ENCODE results near the gene CCDC183.

Gene CCDC183

GRCh38 chr9:136853596-136854112 lies 57.5 kb downstream of the CCDC183 start:
- TF ChIP-seq EZH2 (optimal IDR thresholded peaks at IDR 0.05; ENCODE audit: low read depth, low read length) (no peak), EZH2phosphoT487 (IDR thresholded peaks at IDR 0.05; ENCODE audit: low read length) (no peak), CTCF (IDR thresholded peaks at IDR 0.05; ENCODE audit: low read length) (peak; percentile 16; the same call in 1 of the 2 replicates)
- Histone ChIP-seq H3K9me3 (replicated peaks; ENCODE audit: insufficient read depth, low read length) (no peaks in the 10 kb centered on the region), H3K79me2 (ENCODE audit: low read length) (peaks cover 7% of the 10 kb centered on the region; the same call in 1 of the 2 replicates), H3K27ac (ENCODE audit: low read length) (no peak overlapping the region), H3K4me3 (ENCODE audit: low read length) (no peak overlapping the region), H3K27me3 (replicated peaks; ENCODE audit: insufficient read depth, low read length) (no peaks in the 10 kb centered on the region), H3K4me2 (ENCODE audit: low read depth, low read length) (no peak overlapping the region), H4K20me1 (ENCODE audit: insufficient read depth, low read length) (no peaks in the 10 kb centered on the region), H3K9me2 (replicated peaks; ENCODE audit: insufficient read depth, low read length) (no peaks in the 10 kb centered on the region), H3K4me1 (ENCODE audit: low read length) (0 out of 2 replicates have a peak, but pooled peaks cover 6% of the 10 kb centered on the region), H3F3A (ENCODE audit: insufficient read depth, low read length) (0 out of 2 replicates have a peak, but pooled peaks cover under 1% of the 10 kb centered on the region), H3K9ac (ENCODE audit: low read length) (no peak overlapping the region), H2AFZ (ENCODE audit: low read length) (no peak overlapping the region), H3K36me3 (replicated peaks; ENCODE audit: insufficient read depth, low read length) (no peaks in the 10 kb centered on the region)
- DNase-seq: no peak

GRCh38 chr9:136854113-136854841 lies 58.1 kb downstream of the CCDC183 start:
- Histone ChIP-seq H3K9ac (ENCODE audit: low read length) (no peak overlapping the region), H2AFZ (ENCODE audit: low read length) (no peak overlapping the region), H3K27me3 (replicated peaks; ENCODE audit: insufficient read depth, low read length) (no peaks in the 10 kb centered on the region), H3K4me1 (ENCODE audit: low read length) (0 out of 2 replicates have a peak, but pooled peaks cover 6% of the 10 kb centered on the region), H3F3A (ENCODE audit: insufficient read depth, low read length) (no peaks in the 10 kb centered on the region), H3K27ac (ENCODE audit: low read length) (no peak overlapping the region), H3K9me2 (replicated peaks; ENCODE audit: insufficient read depth, low read length) (no peaks in the 10 kb centered on the region), H3K4me3 (ENCODE audit: low read length) (no peak overlapping the region), H3K9me3 (replicated peaks; ENCODE audit: insufficient read depth, low read length) (no peaks in the 10 kb centered on the region), H3K79me2 (ENCODE audit: low read length) (peaks cover 7% of the 10 kb centered on the region; the same call in 1 of the 2 replicates), H4K20me1 (ENCODE audit: insufficient read depth, low read length) (no peaks in the 10 kb centered on the region), H3K4me2 (ENCODE audit: low read depth, low read length) (no peak overlapping the region), H3K36me3 (replicated peaks; ENCODE audit: insufficient read depth, low read length) (no peaks in the 10 kb centered on the region)
- no peak for TF ChIP-seq EZH2phosphoT487 (IDR thresholded peaks at IDR 0.05; ENCODE audit: low read length)
- no peak for TF ChIP-seq EZH2 (optimal IDR thresholded peaks at IDR 0.05; ENCODE audit: low read depth, low read length)
- TF ChIP-seq CTCF (IDR thresholded peaks at IDR 0.05; ENCODE audit: low read length): no peak
- DNase-seq: no peak

- TF ChIP-seq CTCF (IDR thresholded peaks at IDR 0.05; ENCODE audit: low read length) (no peak), EZH2 (optimal IDR thresholded peaks at IDR 0.05; ENCODE audit: low read depth, low read length) (no peak), EZH2phosphoT487 (IDR thresholded peaks at IDR 0.05; ENCODE audit: low read length) (no peak)
- no peak overlapping the region for H3K9ac ChIP-seq (ENCODE audit: low read length)
- no peak overlapping the region for H2AFZ ChIP-seq (ENCODE audit: low read length)
- peaks cover 4% of the 10 kb centered on the region; the same call in 1 of the 2 replicates for H3K79me2 ChIP-seq (ENCODE audit: low read length)
- no peak overlapping the region for H3K4me2 ChIP-seq (ENCODE audit: low read depth, low read length)
- no peaks in the 10 kb centered on the region for H3F3A ChIP-seq (ENCODE audit: insufficient read depth, low read length)
- DNase-seq: no peak
- H3K4me3 ChIP-seq (ENCODE audit: low read length): no peak overlapping the region
- no peaks in the 10 kb centered on the region for H3K27me3 ChIP-seq (replicated peaks; ENCODE audit: insufficient read depth, low read length)
- H3K9me3 ChIP-seq (replicated peaks; ENCODE audit: insufficient read depth, low read length): no peaks in the 10 kb centered on the region
- H3K9me2 ChIP-seq (replicated peaks; ENCODE audit: insufficient read depth, low read length): no peaks in the 10 kb centered on the region
- H3K27ac ChIP-seq (ENCODE audit: low read length): no peak overlapping the region
- H3K4me1 ChIP-seq (ENCODE audit: low read length): 0 out of 2 replicates have a peak, but pooled peaks cover 3% of the 10 kb centered on the region
- H4K20me1 ChIP-seq (ENCODE audit: insufficient read depth, low read length): no peaks in the 10 kb centered on the region
- H3K36me3 ChIP-seq (replicated peaks; ENCODE audit: insufficient read depth, low read length): no peaks in the 10 kb centered on the region
Measured at GRCh38 chr9:136854842-136855460, 58.8 kb downstream of the CCDC183 start.
